HFFc6 (cell line): ENCODE results near the gene ABHD12. TPM values are rescaled to one million over a fixed set of nuclear protein-coding genes. Genes with fewer than 3 reads are reported as not detected.

Experiments used
- DNase-seq: peaks from one replicate; pipeline ENCODE4 v3.0.0-alpha.2; 2018
- H3K27ac Mint-ChIP-seq: 2 replicates; pipeline ENCODE4 v1.8.0; 2020; ENCODE audit warnings: mild to moderate bottlenecking, mixed read lengths
- H3K27me3 Mint-ChIP-seq: 2 replicates; pipeline ENCODE4 v1.8.0; 2021; ENCODE audit warnings: mild to moderate bottlenecking, moderate library complexity, mixed read lengths; ENCODE audit not compliant: insufficient read depth
- H3K36me3 Mint-ChIP-seq: 2 replicates; pipeline ENCODE4 v1.8.0; 2021; ENCODE audit warnings: low read depth, mixed read lengths
- H3K4me1 Mint-ChIP-seq: 2 replicates; pipeline ENCODE4 v1.8.0; 2020; ENCODE audit warnings: low read depth, mixed read lengths
- H3K4me3 Mint-ChIP-seq: 2 replicates; pipeline ENCODE4 v1.8.0; 2020; ENCODE audit warnings: mild to moderate bottlenecking, moderate library complexity, mixed read lengths
- H3K9me3 Mint-ChIP-seq: 2 replicates; pipeline ENCODE4 v1.8.0; 2020; ENCODE audit warnings: mild to moderate bottlenecking, mixed read lengths
- total RNA-seq, 6 experiments: library from RNA; stranded (reverse); fragmentation: NEBNext Ultra II Directional; extraction: Animal tissue kit (Norgen Biotek cat#: 25700); gene quantifications; 2 replicates in 1 of 6; 3 replicates in 5 of 6; pipeline ENCODE4 v1.2.3, GENCODE V29; 2021
- TF ChIP-seq, protein P1 (sequence below): fragments of 200-600 bp; sonication (generic); IDR thresholded peaks from 2 replicates; pipeline ENCODE4 v1.5.0; 2021; ENCODE audit warnings: antibody characterized with exemption, mild to moderate bottlenecking

Gene ABHD12
- total RNA-seq, 6 experiments from 2014 or later = 87.0 to 103 (median 98.9) TPM

DNA sequence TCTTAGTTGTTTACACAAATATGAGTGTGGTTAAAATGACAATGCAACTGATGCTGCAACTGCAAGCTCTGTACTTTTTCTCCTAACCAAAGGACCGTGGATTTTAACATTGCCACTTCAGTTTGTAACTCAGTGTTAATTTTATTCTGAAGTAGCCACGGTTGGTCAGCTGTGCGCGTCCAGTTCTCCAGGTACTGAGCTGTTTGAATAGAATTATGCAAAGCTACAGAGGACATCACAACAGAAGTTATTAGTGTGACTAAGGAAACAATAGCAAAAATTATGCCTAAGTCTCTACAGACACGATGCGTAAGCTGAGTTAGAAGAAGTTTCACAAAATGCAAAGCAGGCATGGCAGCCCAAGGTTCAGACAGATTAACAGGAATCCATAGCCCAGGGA is 4.4 kb upstream of the ABHD12 start:
- DNase-seq = no peak
- Mint-ChIP-seq H3K4me3 (no peak overlapping the region), H3K27me3 (no peaks in the 10 kb centered on the region; the same call in 1 of the 2 replicates), H3K36me3 (no peaks in the 10 kb centered on the region), H3K27ac (no peak overlapping the region), H3K4me1 (peaks cover 29% of the 10 kb centered on the region), H3K9me3 (no peaks in the 10 kb centered on the region)
- TF ChIP-seq, protein P1, sequence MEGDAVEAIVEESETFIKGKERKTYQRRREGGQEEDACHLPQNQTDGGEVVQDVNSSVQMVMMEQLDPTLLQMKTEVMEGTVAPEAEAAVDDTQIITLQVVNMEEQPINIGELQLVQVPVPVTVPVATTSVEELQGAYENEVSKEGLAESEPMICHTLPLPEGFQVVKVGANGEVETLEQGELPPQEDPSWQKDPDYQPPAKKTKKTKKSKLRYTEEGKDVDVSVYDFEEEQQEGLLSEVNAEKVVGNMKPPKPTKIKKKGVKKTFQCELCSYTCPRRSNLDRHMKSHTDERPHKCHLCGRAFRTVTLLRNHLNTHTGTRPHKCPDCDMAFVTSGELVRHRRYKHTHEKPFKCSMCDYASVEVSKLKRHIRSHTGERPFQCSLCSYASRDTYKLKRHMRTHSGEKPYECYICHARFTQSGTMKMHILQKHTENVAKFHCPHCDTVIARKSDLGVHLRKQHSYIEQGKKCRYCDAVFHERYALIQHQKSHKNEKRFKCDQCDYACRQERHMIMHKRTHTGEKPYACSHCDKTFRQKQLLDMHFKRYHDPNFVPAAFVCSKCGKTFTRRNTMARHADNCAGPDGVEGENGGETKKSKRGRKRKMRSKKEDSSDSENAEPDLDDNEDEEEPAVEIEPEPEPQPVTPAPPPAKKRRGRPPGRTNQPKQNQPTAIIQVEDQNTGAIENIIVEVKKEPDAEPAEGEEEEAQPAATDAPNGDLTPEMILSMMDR = no peak

DNA sequence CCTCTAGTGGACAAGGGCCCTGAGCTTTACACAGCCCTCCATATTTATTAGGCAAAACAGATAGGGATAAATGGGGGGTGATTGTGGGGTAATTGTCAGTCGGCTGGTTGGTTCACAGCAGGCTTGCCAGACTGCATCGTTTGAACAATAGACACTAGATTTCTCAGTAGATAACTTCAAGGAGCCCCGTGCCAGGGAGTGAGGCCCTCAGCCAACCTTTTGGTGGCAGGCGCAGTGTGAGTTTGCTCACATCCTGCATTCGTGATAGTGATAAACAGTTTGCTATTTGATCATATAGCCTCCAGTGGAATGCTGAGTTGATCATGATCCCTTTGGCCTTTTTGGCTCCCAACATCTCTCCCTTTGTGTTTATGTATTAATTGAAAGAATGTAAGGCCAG is 3.6 kb upstream of the ABHD12 start:
- Mint-ChIP-seq H3K4me3 (no peak overlapping the region), H3K4me1 (peaks cover 32% of the 10 kb centered on the region), H3K36me3 (peaks cover 1% of the 10 kb centered on the region), H3K27ac (no peak overlapping the region), H3K9me3 (no peaks in the 10 kb centered on the region), H3K27me3 (no peaks in the 10 kb centered on the region; the same call in 1 of the 2 replicates)
- TF ChIP-seq, protein P1 = no peak
- DNase-seq = no peak

DNA sequence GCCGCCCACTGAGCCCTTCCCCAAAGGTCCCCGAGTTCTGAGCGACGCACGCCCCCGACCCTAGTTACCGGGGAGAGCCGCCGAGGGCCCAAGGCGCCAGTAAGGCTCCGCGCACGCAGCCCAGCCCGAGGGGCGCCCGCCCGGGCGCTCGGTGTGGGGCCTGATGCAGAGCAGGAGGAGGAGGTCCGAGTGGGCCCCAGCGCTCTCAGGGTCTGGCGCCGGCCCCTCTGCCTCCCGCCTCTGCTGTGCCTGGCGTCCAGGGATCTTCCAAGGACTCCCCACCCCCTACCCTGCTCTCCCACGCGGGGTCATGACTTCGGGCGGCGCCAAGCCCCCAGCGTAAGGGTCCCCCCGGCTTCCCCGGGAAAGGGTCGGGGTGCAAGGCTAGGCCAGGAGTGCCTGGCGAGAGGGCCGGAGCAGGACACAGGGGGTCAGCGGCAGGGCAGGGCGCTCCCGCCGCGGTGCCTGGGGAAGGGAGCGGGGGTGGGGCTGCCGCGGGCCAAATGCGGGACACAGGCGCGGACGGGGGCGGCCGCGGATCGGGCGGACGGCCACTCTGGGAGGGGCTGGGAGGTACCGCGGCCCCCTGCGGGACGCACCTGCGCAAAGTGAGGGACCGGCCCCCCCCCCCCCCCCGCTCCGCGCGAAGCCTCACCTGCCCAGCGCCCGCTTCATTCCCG is 637 bp downstream of the ABHD12 start:
- H3K9me3 Mint-ChIP-seq = no peaks in the 10 kb centered on the region
- peak overlapping the region; percentile 93 for H3K27ac Mint-ChIP-seq
- H3K36me3 Mint-ChIP-seq = peaks cover 16% of the 10 kb centered on the region
- peak overlapping the region; percentile 95 for H3K4me3 Mint-ChIP-seq
- peaks cover 18% of the 10 kb centered on the region for H3K4me1 Mint-ChIP-seq
- no peak for DNase-seq
- TF ChIP-seq, protein P1 = no peak
- no peaks in the 10 kb centered on the region; the same call in 1 of the 2 replicates for H3K27me3 Mint-ChIP-seq

DNA sequence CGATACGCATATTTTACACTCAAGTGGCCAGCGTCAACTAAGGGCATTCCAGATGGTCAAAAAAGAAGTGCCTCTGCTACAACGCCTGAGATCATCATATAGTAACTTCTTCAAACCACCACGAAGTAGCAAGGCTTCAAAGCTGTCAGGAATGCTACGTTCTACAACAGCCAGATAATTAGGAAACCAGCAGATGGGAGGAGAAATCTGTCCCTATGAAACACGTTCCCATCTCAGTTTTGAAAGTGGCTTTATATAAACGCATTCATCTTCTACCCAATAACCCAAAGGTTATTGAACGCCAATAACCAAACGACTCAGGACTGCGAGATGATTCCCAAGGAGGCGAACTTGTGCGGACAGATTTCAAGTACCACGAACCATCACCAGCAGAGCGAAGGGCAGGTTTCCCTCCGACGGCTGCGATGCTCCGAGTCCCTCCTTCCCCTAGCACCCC is 1.2 kb downstream of the ABHD12 start:
- peaks cover 24% of the 10 kb centered on the region for H3K4me1 Mint-ChIP-seq
- H3K36me3 Mint-ChIP-seq = peaks cover 16% of the 10 kb centered on the region
- peak overlapping the region; percentile 95 for H3K4me3 Mint-ChIP-seq
- TF ChIP-seq, protein P1 = no peak
- H3K27ac Mint-ChIP-seq = peak overlapping the region; percentile 93
- H3K9me3 Mint-ChIP-seq = no peaks in the 10 kb centered on the region
- no peaks in the 10 kb centered on the region; the same call in 1 of the 2 replicates for H3K27me3 Mint-ChIP-seq
- peak; percentile 40 for DNase-seq

DNA sequence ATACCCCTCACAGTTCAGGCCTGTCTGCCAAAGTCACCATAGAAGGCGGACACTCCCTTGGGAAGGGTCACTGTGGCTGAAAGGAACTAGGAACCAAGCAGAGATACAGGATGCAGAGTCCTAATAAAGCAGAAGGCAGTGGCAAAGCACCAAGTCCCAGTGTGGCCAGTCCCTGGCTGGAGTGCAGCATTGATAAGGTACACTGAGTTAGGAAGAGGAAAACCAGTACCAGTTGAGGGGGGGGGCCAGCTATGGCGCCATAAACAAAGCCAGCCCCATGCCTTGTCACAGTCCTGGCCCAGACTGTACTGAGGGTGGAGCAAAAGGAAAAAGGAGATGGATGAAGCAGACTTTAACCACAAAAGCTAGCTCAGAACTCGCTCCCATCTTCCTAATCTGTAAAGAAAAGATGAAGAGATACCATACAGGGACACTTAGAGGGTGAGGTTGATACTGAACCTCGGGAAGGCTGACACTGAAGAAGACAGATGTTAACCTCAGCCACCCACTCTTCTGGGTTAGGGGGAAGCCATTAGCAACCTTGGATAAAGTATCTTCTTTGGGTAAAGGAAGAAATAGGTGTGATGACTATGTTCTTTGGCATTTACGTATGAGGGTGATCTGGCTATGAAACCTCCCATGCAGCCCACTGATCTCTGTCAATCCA is 7.8 kb downstream of the ABHD12 start:
- Mint-ChIP-seq H3K36me3 (peaks cover 42% of the 10 kb centered on the region), H3K9me3 (no peaks in the 10 kb centered on the region), H3K4me3 (no peak overlapping the region), H3K4me1 (peaks cover 30% of the 10 kb centered on the region), H3K27me3 (no peaks in the 10 kb centered on the region; the same call in 1 of the 2 replicates), H3K27ac (peak overlapping the region; percentile 5; the same call in 1 of the 2 replicates)
- TF ChIP-seq, protein P1 = no peak
- no peak for DNase-seq
